Mucosa of rectum (tissue), 2 donors: Measurements from ENCODE around the gene HOXA13.
A peak's percentile ranks its signal among the peaks of the same experiment; 100 is the strongest.

Experiments used
- H3K27ac ChIP-seq, 2 donors: one replicate each; pipeline ENCODE4 v1.7.0; 2013; ENCODE audit warnings: inconsistent platforms in 2 of 2, low read depth in 2 of 2, low read length in 2 of 2
- H3K27me3 ChIP-seq, 2 donors: one replicate each; pipeline ENCODE4 v1.7.0; 2013; ENCODE audit warnings: low read length in 2 of 2; ENCODE audit not compliant: control insufficient read depth in 2 of 2, insufficient read depth in 2 of 2
- H3K36me3 ChIP-seq, 2 donors: one replicate each; pipeline ENCODE4 v1.7.0; 2013; ENCODE audit warnings: low read length in 2 of 2; ENCODE audit not compliant: control insufficient read depth in 2 of 2, insufficient read depth in 2 of 2
- H3K4me1 ChIP-seq, 2 donors: one replicate each; pipeline ENCODE4 v1.7.0; 2013; ENCODE audit warnings: low read length in 2 of 2, mild to moderate bottlenecking in 1 of 2; ENCODE audit not compliant: control insufficient read depth in 2 of 2, insufficient read depth in 2 of 2
- H3K4me3 ChIP-seq, 2 donors: one replicate each; pipeline ENCODE4 v1.7.0; 2013; ENCODE audit warnings: low read length in 2 of 2
- H3K9ac ChIP-seq, 2 donors: one replicate each; pipeline ENCODE4 v1.7.0; 2013; ENCODE audit warnings: low read length in 2 of 2, low read depth in 1 of 2, mild to moderate bottlenecking in 1 of 2
- H3K9me3 ChIP-seq, 2 donors: one replicate each; pipeline ENCODE4 v1.7.0; 2013; ENCODE audit warnings: low read length in 2 of 2; ENCODE audit not compliant: control insufficient read depth in 2 of 2
- donor health status: healthy.
- donor health status: Normal muscosa, but diverticular disease.

The HOXA13 gene

DNA sequence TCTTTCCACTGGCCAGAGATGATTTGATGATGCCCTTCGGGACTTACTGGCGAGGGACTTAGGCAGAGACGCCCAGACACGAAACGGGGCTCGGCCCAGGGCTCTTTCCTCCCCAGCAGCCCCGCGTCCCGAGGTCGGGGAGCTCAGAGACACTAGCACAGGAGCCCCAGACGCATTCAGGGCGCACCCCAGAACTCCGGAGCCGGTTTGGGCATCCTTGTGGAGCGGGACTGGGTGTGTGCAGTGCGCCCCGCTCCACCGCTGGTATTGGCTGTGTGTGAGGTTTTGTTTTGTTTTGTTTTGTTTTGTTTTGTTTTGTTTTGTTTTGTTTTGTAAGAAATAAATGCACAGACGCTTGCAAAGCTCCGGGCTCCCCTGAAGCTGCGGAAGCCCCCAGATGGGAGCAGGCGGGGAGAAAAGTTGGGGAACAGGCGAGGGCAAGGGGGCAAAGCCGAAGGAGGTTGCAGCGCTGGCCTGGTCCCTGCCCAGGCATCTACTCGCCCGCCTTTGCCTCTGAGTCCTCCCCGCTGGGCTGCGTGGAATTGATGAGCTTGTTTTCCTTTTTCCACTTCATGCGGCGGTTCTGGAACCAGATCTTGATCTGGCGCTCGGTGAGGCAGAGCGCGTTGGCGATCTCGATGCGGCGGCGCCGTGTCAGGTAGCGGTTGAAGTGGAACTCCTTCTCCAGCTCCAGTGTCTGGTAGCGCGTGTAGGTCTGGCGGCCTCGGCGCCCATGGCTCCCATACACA is 54.6 kb downstream of the HOXA13 start:
- Histone ChIP-seq H3K36me3 (peaks cover 5 to 9% of the 10 kb centered on the region in 2 donors), H3K27me3 (no peaks in the 10 kb centered on the region), H3K9me3 (no peaks in the 10 kb centered on the region), H3K4me1 (peaks cover 37 to 71% of the 10 kb centered on the region in 2 donors), H3K4me3 (peak overlapping the region; percentile 56 to 63), H3K27ac (peak overlapping the region; percentile 93 to 99), H3K9ac (peak overlapping the region; percentile 47 to 86)

DNA sequence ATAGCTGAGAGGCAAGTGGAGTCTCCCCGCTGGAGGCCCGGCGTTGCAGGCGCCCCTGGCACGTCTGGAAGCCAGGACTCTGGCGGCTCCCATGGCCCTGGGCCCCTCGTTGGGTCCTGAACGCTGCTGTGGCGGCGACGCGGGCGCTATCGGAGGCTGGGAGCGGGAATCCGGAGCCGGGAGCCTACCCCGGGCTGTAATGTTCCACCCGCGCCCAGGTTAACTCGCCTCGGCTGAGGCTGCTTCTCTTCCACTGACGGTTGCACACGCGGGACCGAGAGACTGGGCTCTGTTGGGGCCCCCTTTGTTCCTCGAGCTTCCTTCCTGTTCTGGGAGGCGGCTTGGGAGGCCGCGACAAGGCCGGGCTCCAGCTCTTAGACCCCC is 55.1 kb downstream of the HOXA13 start:
- peaks cover 5 to 9% of the 10 kb centered on the region in 2 donors for H3K36me3 ChIP-seq
- H3K27me3 ChIP-seq = no peaks in the 10 kb centered on the region
- peak overlapping the region; percentile 44 to 56 for H3K4me3 ChIP-seq
- no peaks in the 10 kb centered on the region for H3K9me3 ChIP-seq
- H3K27ac ChIP-seq = peak overlapping the region; percentile 93 to 99
- peak overlapping the region; percentile 17 to 86 for H3K9ac ChIP-seq
- peaks cover 36 to 71% of the 10 kb centered on the region in 2 donors for H3K4me1 ChIP-seq
